Natural killer cell (primary cell): Measurements from ENCODE around the gene B4GAT1. TPM values are rescaled to one million over a fixed set of nuclear protein-coding genes. Genes with fewer than 3 reads are reported as not detected.
"Not testable (repeated sequence)": the region's sequence is repeated elsewhere in the genome, so short reads cannot be mapped to it uniquely, and the experiment has no call there.

Source experiments
- ATAC-seq, 3 donors: fragments of 150-1000 bp in 2 of 3; fragments of 200-7000 bp in 1 of 3; cut with Tn5 transposase; 1 replicate in 1 of 3; 2 replicates in 2 of 3; pipeline ENCODE4 v1.10.0; 2021; ENCODE audit warnings: mild to moderate bottlenecking in 2 of 3, moderate library complexity in 2 of 3
- DNase-seq, 2 donors: peaks; one replicate each; pipeline versions ENCODE4 v3.0.0 to v3.0.0-alpha.2; 2013 to 2021; ENCODE audit warnings: mixed read lengths in 1 of 2
- H3K27ac ChIP-seq: one replicate; pipeline ENCODE4 v1.5.1; 2013; ENCODE audit warnings: mild to moderate bottlenecking, low read length
- H3K27me3 ChIP-seq: one replicate; pipeline ENCODE4 v1.6.1; 2013; ENCODE audit warnings: low read length; ENCODE audit not compliant: control insufficient read depth, insufficient read depth
- H3K36me3 ChIP-seq: one replicate; pipeline ENCODE4 v1.6.1; 2013; ENCODE audit warnings: low read length; ENCODE audit not compliant: control insufficient read depth, insufficient read depth
- H3K4me1 ChIP-seq: one replicate; pipeline ENCODE4 v1.6.1; 2013; ENCODE audit warnings: low read length; ENCODE audit not compliant: control insufficient read depth, insufficient read depth
- H3K4me3 ChIP-seq: one replicate; pipeline ENCODE4 v1.5.1; 2013; ENCODE audit warnings: low read length
- H3K9me3 ChIP-seq: one replicate; pipeline ENCODE4 v1.6.1; 2013; ENCODE audit warnings: low read length; ENCODE audit not compliant: control insufficient read depth, insufficient read depth
- H3K27ac Mint-ChIP-seq, 2 donors: one replicate each; pipeline ENCODE4 v1.8.0; 2022; ENCODE audit warnings: mild to moderate bottlenecking in 2 of 2, mixed read lengths in 2 of 2, moderate library complexity in 1 of 2
- H3K27me3 Mint-ChIP-seq, 2 donors: one replicate each; pipeline ENCODE4 v1.8.0; 2022; ENCODE audit warnings: low read depth in 2 of 2, mixed read lengths in 2 of 2
- H3K36me3 Mint-ChIP-seq: one replicate; pipeline ENCODE4 v1.8.0; 2022; ENCODE audit warnings: mixed read lengths
- H3K4me1 Mint-ChIP-seq, 2 donors: one replicate each; pipeline ENCODE4 v1.8.0; 2022; ENCODE audit warnings: mixed read lengths in 2 of 2
- H3K4me3 Mint-ChIP-seq: one replicate; pipeline ENCODE4 v1.8.0; 2022; ENCODE audit warnings: mild to moderate bottlenecking, moderate library complexity, mixed read lengths
- H3K9me3 Mint-ChIP-seq, 2 donors: one replicate each; pipeline ENCODE4 v1.8.0; 2022; ENCODE audit warnings: mixed read lengths in 2 of 2
- WGBS: methylation state at CpG from one replicate; pipeline ENCODE4 v1.1.7; 2013; ENCODE audit warnings: missing lambda C conversion rate; ENCODE audit not compliant: insufficient coverage; 5-methylcytosine and 5-hydroxymethylcytosine counted together
- intact Hi-C: fragments of 100-400 bp; cut with micrococcal nuclease; formaldehyde crosslinking; loops from one replicate; pipeline ENCODE4 v1.14.2; 2022
- total RNA-seq, 4 donors: library from RNA; stranded (reverse); fragments of 120-200 nt in 1 of 4; gene quantifications; one replicate each; pipeline versions ENCODE4 v1.2.3 to v1.2.4, GENCODE V29; 2013 to 2022
- TF ChIP-seq, protein P1 (sequence below): fragments of 200-600 bp; IDR thresholded peaks from one replicate; pipeline ENCODE4 v1.8.0; 2022; ENCODE audit warnings: antibody characterized with exemption

The B4GAT1 gene
- total RNA-seq, 3 donors from 2014 or later (not counting 1 experiment from before 2014, with no cell fraction given): 2.0 to 4.2 (median 2.5) TPM

DNA sequence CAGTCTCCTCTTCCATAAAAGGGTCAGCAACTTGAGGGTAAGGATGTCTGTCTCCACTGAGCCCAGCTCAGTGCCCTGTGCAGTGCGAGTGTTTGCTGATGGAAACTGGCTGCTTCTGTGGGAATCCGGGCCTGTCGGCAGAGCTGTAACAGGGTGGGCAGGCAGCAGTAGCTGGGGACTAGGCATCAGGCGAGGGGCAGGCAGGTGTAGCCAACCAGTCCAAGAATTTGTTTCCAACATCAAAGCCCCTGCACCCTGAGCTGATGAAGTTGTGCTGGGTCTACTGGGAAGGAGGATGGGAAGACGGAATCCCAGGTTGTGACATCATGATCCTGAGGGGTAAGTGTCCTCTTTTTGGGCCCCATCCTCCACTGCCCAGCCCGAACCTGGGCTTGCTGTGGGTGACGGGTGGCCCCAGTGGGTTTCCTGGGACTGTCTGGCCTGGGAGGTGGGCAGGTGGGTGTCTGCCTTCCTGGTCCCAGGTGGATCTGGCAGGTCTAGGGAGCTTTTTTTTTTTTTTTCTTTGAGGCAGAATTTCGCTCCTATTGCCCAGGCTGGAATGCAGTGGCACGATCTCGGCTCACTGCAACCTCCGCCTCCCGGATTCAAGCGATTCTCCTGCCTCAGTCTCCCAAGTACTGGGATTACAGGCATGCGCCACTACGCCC, 13.1 kb upstream of the B4GAT1 start:
- no peaks in the 10 kb centered on the region for H3K27me3 Mint-ChIP-seq
- DNase-seq (no peak), ATAC-seq (no peak)
- H3K36me3 Mint-ChIP-seq: no peaks in the 10 kb centered on the region
- no peaks in the 10 kb centered on the region for H3K4me1 Mint-ChIP-seq
- Histone ChIP-seq H3K27ac (no peak overlapping the region), H3K4me1 (no peaks in the 10 kb centered on the region), H3K9me3 (no peaks in the 10 kb centered on the region), H3K4me3 (no peak overlapping the region), H3K36me3 (no peaks in the 10 kb centered on the region), H3K27me3 (no peaks in the 10 kb centered on the region)
- no peaks in the 10 kb centered on the region for H3K9me3 Mint-ChIP-seq
- H3K4me3 Mint-ChIP-seq: no peak overlapping the region
- TF ChIP-seq, protein P1, sequence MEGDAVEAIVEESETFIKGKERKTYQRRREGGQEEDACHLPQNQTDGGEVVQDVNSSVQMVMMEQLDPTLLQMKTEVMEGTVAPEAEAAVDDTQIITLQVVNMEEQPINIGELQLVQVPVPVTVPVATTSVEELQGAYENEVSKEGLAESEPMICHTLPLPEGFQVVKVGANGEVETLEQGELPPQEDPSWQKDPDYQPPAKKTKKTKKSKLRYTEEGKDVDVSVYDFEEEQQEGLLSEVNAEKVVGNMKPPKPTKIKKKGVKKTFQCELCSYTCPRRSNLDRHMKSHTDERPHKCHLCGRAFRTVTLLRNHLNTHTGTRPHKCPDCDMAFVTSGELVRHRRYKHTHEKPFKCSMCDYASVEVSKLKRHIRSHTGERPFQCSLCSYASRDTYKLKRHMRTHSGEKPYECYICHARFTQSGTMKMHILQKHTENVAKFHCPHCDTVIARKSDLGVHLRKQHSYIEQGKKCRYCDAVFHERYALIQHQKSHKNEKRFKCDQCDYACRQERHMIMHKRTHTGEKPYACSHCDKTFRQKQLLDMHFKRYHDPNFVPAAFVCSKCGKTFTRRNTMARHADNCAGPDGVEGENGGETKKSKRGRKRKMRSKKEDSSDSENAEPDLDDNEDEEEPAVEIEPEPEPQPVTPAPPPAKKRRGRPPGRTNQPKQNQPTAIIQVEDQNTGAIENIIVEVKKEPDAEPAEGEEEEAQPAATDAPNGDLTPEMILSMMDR: no peak
- H3K27ac Mint-ChIP-seq: no peak overlapping the region
- intact Hi-C loops: no loop called here
- 96% methylated on average over 15 of the region's 15 CpGs for WGBS

DNA sequence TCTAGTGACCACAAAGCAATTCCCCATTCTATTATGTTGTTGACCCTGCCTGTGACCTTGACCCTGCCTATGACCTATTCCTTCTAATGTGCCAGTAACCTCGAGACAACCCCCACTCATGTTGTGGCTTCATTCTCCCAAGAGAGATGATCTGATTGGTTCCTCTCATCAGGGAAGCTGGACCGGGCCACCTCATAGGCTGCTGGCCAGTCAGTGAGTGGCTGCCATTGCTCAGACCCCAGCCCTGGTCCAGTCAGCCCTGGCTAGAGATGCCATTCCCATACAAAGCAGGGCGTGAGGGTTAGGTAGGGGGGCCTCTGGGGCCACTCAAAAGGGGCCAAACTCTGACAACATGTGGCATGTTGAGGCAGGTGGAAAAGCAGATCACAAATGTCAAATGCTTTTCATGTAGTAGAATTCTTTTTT, 12.2 kb upstream of the B4GAT1 start:
- Mint-ChIP-seq H3K4me1 (no peaks in the 10 kb centered on the region), H3K4me3 (no peak overlapping the region), H3K9me3 (no peaks in the 10 kb centered on the region), H3K27ac (no peak overlapping the region), H3K27me3 (no peaks in the 10 kb centered on the region), H3K36me3 (no peaks in the 10 kb centered on the region)
- intact Hi-C loops: no loop called here
- TF ChIP-seq, protein P1: no peak
- H3K36me3 ChIP-seq: no peaks in the 10 kb centered on the region
- DNase-seq (no peak), ATAC-seq (no peak)
- H3K27ac ChIP-seq: no peak overlapping the region
- H3K4me3 ChIP-seq: no peak overlapping the region
- no peaks in the 10 kb centered on the region for H3K27me3 ChIP-seq
- no peaks in the 10 kb centered on the region for H3K4me1 ChIP-seq
- no peaks in the 10 kb centered on the region for H3K9me3 ChIP-seq
- 76% methylated on average over 3 of the region's 3 CpGs for WGBS

DNA sequence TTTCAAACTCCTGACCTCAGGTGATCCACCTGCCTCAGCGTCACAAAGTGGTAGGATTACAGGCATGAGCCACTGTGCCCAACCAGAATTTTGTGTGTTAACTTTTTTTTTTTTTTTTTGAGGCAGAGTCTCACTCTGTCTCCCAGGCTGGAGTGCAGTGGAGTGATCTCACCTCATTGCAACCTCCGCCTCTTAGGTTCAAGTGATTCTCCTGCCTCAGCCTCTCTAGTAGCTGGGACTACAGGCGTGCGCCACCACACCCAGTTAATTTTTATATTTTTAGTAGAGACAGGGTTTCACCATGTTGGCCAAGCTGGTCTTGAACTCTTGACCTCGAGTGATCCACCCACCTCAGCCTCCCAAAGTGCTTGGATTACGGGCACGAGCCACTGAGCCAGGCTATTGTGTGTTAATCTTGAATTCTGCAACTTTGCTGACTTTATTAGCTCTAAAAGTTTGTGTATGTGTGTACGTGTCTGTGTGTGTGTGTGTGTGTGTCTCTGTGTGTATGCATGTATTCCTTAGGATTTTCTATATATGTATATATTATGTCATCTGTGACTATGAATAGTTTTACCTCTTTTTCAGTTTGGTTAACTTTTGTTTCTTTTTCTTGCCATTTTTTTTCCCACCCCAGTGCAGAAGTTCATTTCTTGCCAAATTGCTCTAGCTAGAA, 3.3 kb upstream of the B4GAT1 start:
- H3K4me3 ChIP-seq, H3K27me3 ChIP-seq, H3K36me3 Mint-ChIP-seq, ATAC-seq, H3K9me3 ChIP-seq, intact Hi-C loops, H3K36me3 ChIP-seq, H3K27ac Mint-ChIP-seq, H3K9me3 Mint-ChIP-seq, H3K27me3 Mint-ChIP-seq, H3K4me3 Mint-ChIP-seq, DNase-seq, H3K27ac ChIP-seq: not testable (repeated sequence)
- peaks cover 24% of the 10 kb centered on the region for H3K4me1 ChIP-seq
- WGBS: 84% methylated on average over 5 of the region's 8 CpGs
- peaks cover 5 to 10% of the 10 kb centered on the region in 2 donors for H3K4me1 Mint-ChIP-seq

DNA sequence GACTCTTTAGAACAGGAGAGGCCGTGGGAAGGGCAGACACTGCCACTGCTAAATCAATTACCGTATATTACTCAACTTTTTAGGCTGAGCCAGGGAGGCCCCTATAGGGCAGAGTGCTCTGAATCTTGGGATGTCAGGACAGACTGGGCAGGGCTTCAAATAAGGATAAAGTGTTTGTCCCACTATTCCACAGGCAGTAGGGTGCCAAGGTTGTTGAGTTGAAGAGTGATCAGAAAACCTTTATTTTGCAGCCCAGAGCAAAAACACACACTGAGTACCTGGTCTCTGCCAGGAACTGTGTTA, 1.6 kb upstream of the B4GAT1 start:
- Mint-ChIP-seq H3K9me3 (no peaks in the 10 kb centered on the region), H3K27ac (peak overlapping the region in 1 of 2 donors; percentile 92), H3K36me3 (no peaks in the 10 kb centered on the region), H3K27me3 (peaks cover 0 to 3% of the 10 kb centered on the region in 2 donors), H3K4me1 (peaks cover 20 to 25% of the 10 kb centered on the region in 2 donors), H3K4me3 (peak overlapping the region; percentile 93)
- intact Hi-C loops: loop anchor here (10.0 kb wide), 1 partner anchor 1264 kb away; the partner anchor contains the start of genes CDCA5 and ZFPL1
- WGBS: no CpG with 5 or more reads among the region's 2 CpGs
- Histone ChIP-seq H3K9me3 (no peaks in the 10 kb centered on the region), H3K27ac (no peak overlapping the region), H3K27me3 (no peaks in the 10 kb centered on the region), H3K4me3 (no peak overlapping the region), H3K36me3 (no peaks in the 10 kb centered on the region), H3K4me1 (peaks cover 38% of the 10 kb centered on the region)
- TF ChIP-seq, protein P1: no peak
- ATAC-seq (no peak), DNase-seq (peak in 1 of 2 donors; percentile 17)
